Loucy (cell line): ENCODE measurements around the gene ZNF283.

Source experiments
- EZH2phosphoT487 ChIP-seq: fragments of 200-600 bp; IDR thresholded peaks from 2 replicates; pipeline ENCODE4 v1.6.1; 2018; ENCODE audit warnings: antibody characterized with exemption, mild to moderate bottlenecking, moderate library complexity, borderline replicate concordance
- TF ChIP-seq, protein P1 (sequence below): fragments of 200-600 bp; sonication (generic); conservative IDR thresholded peaks from 2 replicates; pipeline ENCODE4 v1.5.1; 2014; ENCODE audit warnings: mild to moderate bottlenecking, antibody characterized with exemption, low read length

DNA sequence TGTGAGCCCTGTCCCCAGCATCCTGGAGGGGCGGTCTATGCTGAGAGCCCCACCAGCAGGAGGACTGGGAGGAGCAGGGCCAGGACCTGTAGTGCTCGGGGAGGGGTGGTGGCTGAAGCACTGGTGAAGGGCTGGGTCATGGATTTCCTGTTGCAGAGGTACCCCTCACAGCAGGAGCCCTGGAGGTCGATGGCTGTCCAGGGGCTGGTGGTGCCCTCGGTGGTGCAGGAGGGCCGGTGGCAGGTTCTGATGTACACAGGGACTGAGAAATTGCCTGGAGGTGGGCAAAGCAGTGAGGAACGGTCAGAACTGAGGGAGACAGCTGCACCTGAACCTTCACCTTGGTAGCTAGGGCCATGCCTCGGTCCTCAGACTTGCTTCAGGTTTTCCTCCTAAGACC, 29.6 kb upstream of the ZNF283 start:
- TF ChIP-seq, protein P1, sequence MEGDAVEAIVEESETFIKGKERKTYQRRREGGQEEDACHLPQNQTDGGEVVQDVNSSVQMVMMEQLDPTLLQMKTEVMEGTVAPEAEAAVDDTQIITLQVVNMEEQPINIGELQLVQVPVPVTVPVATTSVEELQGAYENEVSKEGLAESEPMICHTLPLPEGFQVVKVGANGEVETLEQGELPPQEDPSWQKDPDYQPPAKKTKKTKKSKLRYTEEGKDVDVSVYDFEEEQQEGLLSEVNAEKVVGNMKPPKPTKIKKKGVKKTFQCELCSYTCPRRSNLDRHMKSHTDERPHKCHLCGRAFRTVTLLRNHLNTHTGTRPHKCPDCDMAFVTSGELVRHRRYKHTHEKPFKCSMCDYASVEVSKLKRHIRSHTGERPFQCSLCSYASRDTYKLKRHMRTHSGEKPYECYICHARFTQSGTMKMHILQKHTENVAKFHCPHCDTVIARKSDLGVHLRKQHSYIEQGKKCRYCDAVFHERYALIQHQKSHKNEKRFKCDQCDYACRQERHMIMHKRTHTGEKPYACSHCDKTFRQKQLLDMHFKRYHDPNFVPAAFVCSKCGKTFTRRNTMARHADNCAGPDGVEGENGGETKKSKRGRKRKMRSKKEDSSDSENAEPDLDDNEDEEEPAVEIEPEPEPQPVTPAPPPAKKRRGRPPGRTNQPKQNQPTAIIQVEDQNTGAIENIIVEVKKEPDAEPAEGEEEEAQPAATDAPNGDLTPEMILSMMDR: no peak
- no peak for TF ChIP-seq EZH2phosphoT487
